ENCODE results near the gene NTPCR. TPM values are rescaled to one million over a fixed set of nuclear protein-coding genes. Genes with fewer than 3 reads are reported as not detected.
"Not testable (repeated sequence)": the region's sequence is repeated elsewhere in the genome, so short reads cannot be mapped to it uniquely, and the experiment has no call there.

NTPCR gene
- total RNA-seq, 2 donors from 2014 or later: 40.9 to 53.0 TPM

DNA sequence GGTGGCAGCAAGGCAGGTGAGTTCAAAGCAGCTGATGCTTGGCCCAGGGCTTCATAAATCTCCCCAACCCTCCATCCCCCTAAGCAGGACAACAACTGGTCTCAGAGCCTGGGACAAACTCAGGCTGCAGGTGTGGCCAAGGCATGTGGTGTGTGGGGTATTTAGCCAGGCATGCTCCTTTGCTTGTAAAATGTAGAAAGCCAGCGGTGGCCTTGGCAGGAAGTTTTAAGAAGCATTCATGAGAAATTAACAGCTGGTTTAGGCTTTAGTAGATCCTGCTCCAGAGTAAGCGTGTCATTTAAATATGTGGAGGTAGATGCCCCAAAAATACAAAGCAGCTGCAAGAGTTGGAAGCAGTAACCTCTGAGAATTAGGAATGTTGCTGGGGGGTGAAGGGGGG lies 44.8 kb downstream of the NTPCR start:
- H3K4me3 Mint-ChIP-seq: no peak overlapping the region
- no peaks in the 10 kb centered on the region for H3K27me3 Mint-ChIP-seq
- peaks cover 86% of the 10 kb centered on the region for H3K36me3 Mint-ChIP-seq (ENCODE audit: low read depth)
- peak overlapping the region; percentile 50 for H3K27ac Mint-ChIP-seq
- H3K4me1 Mint-ChIP-seq: no peaks in the 10 kb centered on the region
- no peak for ATAC-seq (replicated peaks)
- peaks cover 5% of the 10 kb centered on the region for H3K9me3 Mint-ChIP-seq

DNA sequence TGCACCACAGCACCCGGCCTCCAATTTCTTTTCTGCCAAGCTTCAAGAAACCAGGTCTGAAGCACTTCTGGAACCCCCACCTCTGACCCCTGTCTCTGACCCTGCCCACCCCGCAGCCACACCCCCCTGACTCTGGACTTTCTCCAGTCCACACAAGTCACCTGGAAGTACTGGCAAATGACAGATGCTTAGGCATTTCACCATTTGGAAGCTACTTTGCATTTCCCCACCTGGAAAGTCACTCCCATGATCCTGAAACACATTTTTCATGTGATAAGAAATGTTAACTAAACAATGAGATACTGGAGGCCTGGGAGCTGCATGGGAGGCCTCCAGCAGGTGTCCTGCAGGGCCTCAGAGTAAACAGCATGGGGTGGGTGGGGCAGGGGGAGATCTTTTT lies 45.7 kb downstream of the NTPCR start:
- ATAC-seq (replicated peaks): no peak
- H3K4me3 Mint-ChIP-seq: no peak overlapping the region
- H3K9me3 Mint-ChIP-seq: peaks cover 5% of the 10 kb centered on the region
- H3K36me3 Mint-ChIP-seq (ENCODE audit: low read depth): peaks cover 92% of the 10 kb centered on the region
- no peak overlapping the region for H3K27ac Mint-ChIP-seq
- H3K4me1 Mint-ChIP-seq: no peaks in the 10 kb centered on the region
- H3K27me3 Mint-ChIP-seq: no peaks in the 10 kb centered on the region

DNA sequence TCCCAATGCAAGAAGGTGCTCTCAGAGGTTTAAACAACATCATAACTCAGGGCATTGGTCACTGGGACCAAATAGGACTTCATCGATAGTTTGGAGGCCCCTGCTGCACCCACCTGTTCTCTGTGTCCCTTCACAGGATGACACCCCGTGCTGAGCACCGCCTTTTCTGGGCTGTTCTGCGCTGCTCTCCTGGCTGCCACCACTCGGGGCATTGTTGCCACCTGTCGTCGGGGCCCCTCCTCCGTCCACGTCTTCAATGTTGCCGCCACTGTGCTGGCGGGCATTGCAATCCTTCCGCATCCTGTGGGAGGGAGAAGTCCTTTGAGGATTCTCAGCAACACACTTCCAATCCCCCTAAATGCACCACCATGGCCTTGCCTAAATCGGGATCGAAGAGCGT lies 47.7 kb downstream of the NTPCR start:
- H3K4me3 Mint-ChIP-seq: no peak overlapping the region
- peaks cover 74% of the 10 kb centered on the region for H3K36me3 Mint-ChIP-seq (ENCODE audit: low read depth)
- ATAC-seq (replicated peaks): no peak
- no peaks in the 10 kb centered on the region for H3K4me1 Mint-ChIP-seq
- H3K27me3 Mint-ChIP-seq: no peaks in the 10 kb centered on the region
- H3K9me3 Mint-ChIP-seq: peaks cover 5% of the 10 kb centered on the region
- no peak overlapping the region for H3K27ac Mint-ChIP-seq

DNA sequence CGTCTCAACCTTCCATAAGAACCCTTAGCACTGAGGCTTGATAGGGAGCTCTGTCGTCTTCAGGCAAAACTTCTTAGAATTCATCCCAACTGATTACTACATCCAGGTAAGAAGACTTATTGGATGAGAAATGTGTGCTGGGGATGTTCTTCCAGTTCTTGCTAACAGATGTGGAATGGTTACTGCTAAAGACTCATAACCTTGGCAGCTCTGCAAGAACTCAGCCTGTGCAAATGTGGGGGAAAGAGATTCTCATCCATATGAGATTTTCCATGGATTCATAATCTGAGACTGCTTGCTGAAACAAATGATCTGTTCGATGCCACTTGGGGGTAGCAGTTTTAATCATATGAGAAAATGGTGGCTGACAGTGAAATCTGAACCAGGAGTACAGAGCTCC lies 48.2 kb downstream of the NTPCR start:
- peaks cover 69% of the 10 kb centered on the region for H3K36me3 Mint-ChIP-seq (ENCODE audit: low read depth)
- no peak for ATAC-seq (replicated peaks)
- H3K4me3 Mint-ChIP-seq: no peak overlapping the region
- H3K9me3 Mint-ChIP-seq: peaks cover 5% of the 10 kb centered on the region
- no peaks in the 10 kb centered on the region for H3K4me1 Mint-ChIP-seq
- no peaks in the 10 kb centered on the region for H3K27me3 Mint-ChIP-seq
- H3K27ac Mint-ChIP-seq: no peak overlapping the region

DNA sequence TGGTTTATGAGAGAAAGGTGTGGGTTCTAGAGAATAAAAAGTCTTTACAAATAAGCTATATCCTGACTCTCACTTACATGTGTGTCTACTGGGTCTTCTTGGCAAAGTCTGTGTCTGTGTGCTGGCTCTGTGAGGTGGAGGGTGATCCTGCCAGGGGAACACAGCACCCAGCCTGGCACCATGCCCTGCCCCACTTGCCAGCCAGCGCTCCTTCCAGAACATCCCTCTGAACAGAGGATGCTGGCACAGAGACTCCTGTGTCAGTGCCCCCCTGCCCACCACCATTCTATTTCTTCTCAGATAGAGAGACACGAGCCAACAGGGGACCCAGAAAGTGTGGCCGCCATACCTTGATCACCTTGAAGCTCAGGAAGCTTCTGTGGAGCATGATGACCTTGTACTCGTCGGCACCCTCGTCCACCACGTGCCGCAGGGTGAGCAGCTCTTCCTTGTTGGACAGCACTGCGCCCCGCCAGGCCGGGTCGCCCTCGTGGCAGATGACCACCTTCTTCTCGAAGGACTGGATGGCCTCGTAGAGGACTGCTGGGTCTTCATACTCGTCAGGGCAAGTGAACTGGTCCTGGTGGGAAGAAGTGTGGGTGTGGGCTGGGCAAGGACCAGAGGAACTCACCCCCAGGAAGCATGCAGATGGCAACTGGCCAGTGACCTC lies 49.7 kb downstream of the NTPCR start:
- Mint-ChIP-seq H3K9me3 (no peaks in the 10 kb centered on the region), H3K27me3 (no peaks in the 10 kb centered on the region), H3K4me3 (no peak overlapping the region), H3K36me3 (ENCODE audit: low read depth) (peaks cover 61% of the 10 kb centered on the region), H3K27ac (no peak overlapping the region), H3K4me1 (no peaks in the 10 kb centered on the region)
- ATAC-seq (replicated peaks): no peak

DNA sequence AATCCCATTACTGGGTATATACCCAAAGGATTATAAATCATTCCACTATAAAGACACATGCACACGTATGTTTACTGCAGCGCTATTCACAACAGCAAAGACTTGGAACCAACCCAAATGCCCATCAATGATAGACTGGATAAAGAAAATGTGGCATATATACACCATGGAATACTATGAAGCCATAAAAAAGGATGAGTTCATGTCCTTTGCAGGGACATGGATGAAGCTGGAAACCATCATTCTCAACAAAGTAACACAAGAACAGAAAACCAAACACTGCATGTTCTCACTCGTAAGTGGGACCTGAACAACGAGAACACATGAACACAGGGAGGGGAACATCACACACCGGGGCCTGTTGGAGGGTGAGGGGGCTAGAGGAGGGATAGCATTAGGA lies 53.2 kb downstream of the NTPCR start:
- not testable (repeated sequence) for H3K4me1 Mint-ChIP-seq; H3K27me3 Mint-ChIP-seq; H3K4me3 Mint-ChIP-seq; H3K9me3 Mint-ChIP-seq; ATAC-seq (replicated peaks); H3K27ac Mint-ChIP-seq
- H3K36me3 Mint-ChIP-seq (ENCODE audit: low read depth): peaks cover 40% of the 10 kb centered on the region

DNA sequence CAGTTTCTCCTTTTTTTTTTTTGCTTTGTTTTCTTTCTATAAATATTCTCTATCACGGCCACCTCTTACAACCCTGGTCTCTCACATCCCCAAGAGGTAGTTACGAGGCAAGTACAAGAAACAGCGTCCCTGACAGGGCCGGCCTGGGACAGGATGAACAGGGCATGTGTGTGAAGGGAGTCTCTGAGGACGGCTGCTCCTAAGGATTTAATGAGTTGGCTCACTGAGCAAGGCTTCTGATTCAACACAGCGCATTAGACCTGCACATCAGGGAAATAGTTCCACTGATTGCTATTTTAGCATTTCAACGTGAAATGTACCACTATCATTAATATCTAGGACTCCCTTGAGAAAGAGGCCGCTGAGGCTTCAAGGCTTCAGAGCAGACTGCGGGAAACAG lies 54.0 kb downstream of the NTPCR start:
- H3K4me1 Mint-ChIP-seq: no peaks in the 10 kb centered on the region
- H3K9me3 Mint-ChIP-seq: no peaks in the 10 kb centered on the region
- no peaks in the 10 kb centered on the region for H3K27me3 Mint-ChIP-seq
- ATAC-seq (replicated peaks): no peak
- H3K36me3 Mint-ChIP-seq (ENCODE audit: low read depth): peaks cover 32% of the 10 kb centered on the region
- no peak overlapping the region for H3K27ac Mint-ChIP-seq
- no peak overlapping the region for H3K4me3 Mint-ChIP-seq

DNA sequence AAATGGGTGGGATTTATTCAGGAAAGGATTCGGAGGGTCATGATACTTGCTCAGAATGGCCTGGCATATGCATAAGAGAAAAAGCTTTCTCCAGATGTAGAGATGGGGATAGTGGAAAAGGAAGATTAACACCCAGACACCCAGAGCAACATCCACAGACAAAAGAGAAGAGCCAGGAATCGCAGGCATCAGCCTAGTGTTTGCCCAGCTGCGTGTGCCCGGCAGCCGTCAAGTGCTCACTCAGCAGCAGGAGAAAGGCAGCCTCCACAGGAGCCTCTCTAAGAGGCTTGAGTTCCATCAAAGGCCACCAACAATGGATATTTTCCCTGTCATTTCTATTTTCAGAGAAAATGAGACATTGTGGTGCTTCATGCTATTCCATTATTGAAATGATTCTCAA lies 54.7 kb downstream of the NTPCR start:
- no peaks in the 10 kb centered on the region for H3K27me3 Mint-ChIP-seq
- no peak for ATAC-seq (replicated peaks)
- H3K36me3 Mint-ChIP-seq (ENCODE audit: low read depth): peaks cover 25% of the 10 kb centered on the region
- H3K9me3 Mint-ChIP-seq: no peaks in the 10 kb centered on the region
- no peak overlapping the region for H3K4me3 Mint-ChIP-seq
- H3K27ac Mint-ChIP-seq: no peak overlapping the region
- no peaks in the 10 kb centered on the region for H3K4me1 Mint-ChIP-seq

DNA sequence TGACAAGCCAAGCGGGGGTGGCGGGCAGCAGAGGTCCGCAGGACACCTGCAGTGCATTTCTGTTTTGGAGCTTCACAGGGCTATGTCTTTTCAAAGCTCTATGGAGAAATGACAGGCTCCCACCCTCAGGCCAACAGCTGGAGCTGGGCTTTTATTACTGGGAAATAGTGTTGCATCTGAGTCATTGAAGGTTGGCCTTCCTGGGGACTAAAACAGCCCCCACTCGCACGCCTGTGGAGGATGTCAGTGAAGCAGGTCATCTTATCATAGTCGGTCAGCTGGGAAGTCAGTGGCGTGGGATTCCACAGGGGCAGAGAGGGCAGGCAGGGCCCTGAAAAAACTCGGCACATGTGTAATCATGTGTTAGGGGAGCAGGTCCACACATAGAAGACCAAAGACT lies 55.3 kb downstream of the NTPCR start:
- H3K9me3 Mint-ChIP-seq: no peaks in the 10 kb centered on the region
- no peaks in the 10 kb centered on the region for H3K4me1 Mint-ChIP-seq
- ATAC-seq (replicated peaks): no peak
- H3K36me3 Mint-ChIP-seq (ENCODE audit: low read depth): peaks cover 22% of the 10 kb centered on the region
- H3K27ac Mint-ChIP-seq: no peak overlapping the region
- H3K4me3 Mint-ChIP-seq: no peak overlapping the region
- no peaks in the 10 kb centered on the region for H3K27me3 Mint-ChIP-seq

DNA sequence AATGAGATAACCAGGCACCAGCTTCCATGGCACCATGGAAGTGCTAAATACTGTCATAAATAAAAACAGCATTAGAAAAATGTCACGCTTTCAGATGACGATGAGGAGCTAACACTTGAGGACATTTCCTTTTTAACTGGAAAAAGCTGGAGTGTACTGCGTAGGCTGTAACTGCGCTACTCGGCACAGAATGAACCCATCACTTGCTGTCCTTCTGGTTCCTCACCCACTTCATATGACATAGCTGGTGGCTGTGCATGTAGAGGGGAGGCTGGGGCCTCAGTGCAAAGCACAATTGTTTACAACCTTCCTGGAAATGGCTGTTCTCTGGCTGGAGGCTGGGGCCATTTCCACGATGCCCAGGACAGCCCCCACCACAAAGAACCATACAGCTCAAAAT lies 55.7 kb downstream of the NTPCR start:
- no peak overlapping the region for H3K27ac Mint-ChIP-seq
- H3K9me3 Mint-ChIP-seq: no peaks in the 10 kb centered on the region
- no peak overlapping the region for H3K4me3 Mint-ChIP-seq
- H3K27me3 Mint-ChIP-seq: no peaks in the 10 kb centered on the region
- no peak for ATAC-seq (replicated peaks)
- no peaks in the 10 kb centered on the region for H3K4me1 Mint-ChIP-seq
- H3K36me3 Mint-ChIP-seq (ENCODE audit: low read depth): peaks cover 24% of the 10 kb centered on the region

DNA sequence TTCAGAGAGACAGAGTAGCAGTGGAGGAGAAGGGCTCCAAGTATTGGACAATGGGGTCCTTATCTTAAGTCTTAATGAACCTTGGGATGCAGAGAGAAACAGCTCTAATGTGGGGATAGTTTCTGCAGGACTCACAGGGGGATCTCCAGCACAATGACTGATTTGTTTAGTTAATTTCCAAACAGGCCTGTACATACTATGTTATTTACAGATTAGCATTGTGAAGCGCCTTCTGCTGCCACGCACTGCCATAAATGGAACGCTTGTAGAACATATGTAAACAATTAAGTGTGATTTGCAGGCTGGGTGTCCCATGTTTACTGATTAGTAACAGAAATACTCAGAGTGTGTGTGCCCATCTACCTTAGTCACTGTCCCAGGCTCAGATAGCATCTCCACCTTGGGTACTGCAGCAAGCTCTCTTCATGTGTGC lies 56.1 kb downstream of the NTPCR start:
- H3K27ac Mint-ChIP-seq: no peak overlapping the region
- no peaks in the 10 kb centered on the region for H3K9me3 Mint-ChIP-seq
- H3K36me3 Mint-ChIP-seq (ENCODE audit: low read depth): peaks cover 24% of the 10 kb centered on the region
- H3K4me3 Mint-ChIP-seq: no peak overlapping the region
- no peak for ATAC-seq (replicated peaks)
- no peaks in the 10 kb centered on the region for H3K4me1 Mint-ChIP-seq
- H3K27me3 Mint-ChIP-seq: no peaks in the 10 kb centered on the region

DNA sequence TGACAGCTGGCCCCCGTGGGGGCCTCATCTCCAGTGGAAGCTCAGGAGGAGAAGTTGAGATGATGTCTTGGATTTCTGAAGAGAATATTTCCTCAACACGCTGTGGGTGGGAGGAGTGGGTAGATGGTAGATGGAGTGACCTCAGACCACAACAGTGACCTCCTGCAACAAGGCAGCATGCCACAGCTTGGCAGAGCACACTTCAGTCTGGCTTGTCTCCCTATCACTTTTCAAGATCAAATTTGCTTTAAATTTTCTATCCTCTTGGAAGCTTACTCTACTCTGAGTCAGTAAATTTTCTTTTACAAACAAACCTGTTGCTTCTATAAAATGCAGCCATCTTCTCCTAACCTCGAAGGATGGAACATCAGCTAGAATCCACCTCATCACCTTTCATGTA lies 59.7 kb downstream of the NTPCR start:
- no peak for ATAC-seq (replicated peaks)
- Mint-ChIP-seq H3K4me3 (no peak overlapping the region), H3K36me3 (ENCODE audit: low read depth) (peaks cover 53% of the 10 kb centered on the region), H3K27ac (peak overlapping the region; percentile 25), H3K9me3 (no peaks in the 10 kb centered on the region), H3K27me3 (no peaks in the 10 kb centered on the region), H3K4me1 (no peaks in the 10 kb centered on the region)

DNA sequence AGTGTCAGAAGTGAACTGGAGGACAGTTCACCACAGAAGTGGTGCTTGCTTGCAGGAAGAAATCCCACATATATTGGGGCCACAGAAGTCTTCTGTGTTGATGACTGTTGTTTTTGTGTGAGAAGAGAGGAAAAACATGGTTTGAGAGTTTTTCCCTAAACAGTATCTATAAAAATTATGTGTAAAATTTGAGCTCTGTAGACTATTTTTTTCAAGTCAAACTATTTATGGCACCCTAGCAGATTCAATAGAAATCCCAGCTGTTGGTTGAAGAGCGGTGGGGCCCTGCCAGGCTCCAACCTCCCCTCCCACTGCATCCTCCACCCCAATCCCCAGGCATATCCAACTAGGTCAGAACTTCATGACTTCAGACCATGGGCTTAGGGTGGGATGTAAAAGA lies 61.6 kb downstream of the NTPCR start:
- no peaks in the 10 kb centered on the region for H3K27me3 Mint-ChIP-seq
- H3K9me3 Mint-ChIP-seq: no peaks in the 10 kb centered on the region
- H3K4me3 Mint-ChIP-seq: no peak overlapping the region
- H3K36me3 Mint-ChIP-seq (ENCODE audit: low read depth): peaks cover 55% of the 10 kb centered on the region
- no peak overlapping the region for H3K27ac Mint-ChIP-seq
- no peaks in the 10 kb centered on the region for H3K4me1 Mint-ChIP-seq
- no peak for ATAC-seq (replicated peaks)

DNA sequence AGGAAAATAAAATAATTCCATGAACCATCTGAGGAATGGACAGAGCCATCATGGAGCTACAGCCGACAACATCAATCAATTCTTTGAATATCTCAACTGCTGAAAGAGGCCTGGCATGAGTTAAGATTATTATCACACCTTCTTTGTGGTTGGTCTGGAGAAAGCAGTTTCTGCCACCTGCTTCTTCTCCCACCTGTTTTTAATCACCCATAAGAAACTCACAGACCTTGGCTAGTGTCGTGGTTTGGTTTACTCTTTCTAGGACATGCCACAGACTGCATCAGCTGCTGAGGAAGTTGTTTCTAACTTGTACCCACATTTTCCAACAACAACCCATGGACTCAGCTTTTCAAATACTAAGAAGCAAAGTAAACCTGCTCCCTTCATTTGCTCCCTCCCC lies 65.6 kb downstream of the NTPCR start:
- H3K4me3 Mint-ChIP-seq: no peak overlapping the region
- no peak for ATAC-seq (replicated peaks)
- H3K27ac Mint-ChIP-seq: peak overlapping the region; percentile 29
- H3K27me3 Mint-ChIP-seq: no peaks in the 10 kb centered on the region
- no peaks in the 10 kb centered on the region for H3K9me3 Mint-ChIP-seq
- H3K36me3 Mint-ChIP-seq (ENCODE audit: low read depth): peaks cover 56% of the 10 kb centered on the region
- H3K4me1 Mint-ChIP-seq: peaks cover 6% of the 10 kb centered on the region

DNA sequence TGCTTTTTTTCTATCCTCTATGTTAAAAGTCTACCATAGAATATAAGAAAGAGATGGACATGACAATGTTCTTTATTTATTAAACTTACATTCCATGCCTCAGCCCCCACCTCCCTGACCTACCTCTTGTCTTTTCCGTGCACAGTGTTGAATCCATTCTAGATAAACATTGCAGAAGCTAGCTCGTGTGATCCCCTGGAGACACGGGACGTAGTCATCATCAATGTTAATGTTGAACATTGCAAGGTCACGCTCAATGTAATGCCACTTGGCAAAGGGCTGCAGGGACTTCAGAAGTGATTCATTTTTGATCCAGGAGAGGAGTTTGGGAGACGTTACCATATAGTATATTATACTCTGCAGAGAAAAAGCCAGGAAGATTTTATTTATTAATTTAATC lies 66.4 kb downstream of the NTPCR start:
- peaks cover 54% of the 10 kb centered on the region for H3K36me3 Mint-ChIP-seq (ENCODE audit: low read depth)
- no peaks in the 10 kb centered on the region for H3K9me3 Mint-ChIP-seq
- ATAC-seq (replicated peaks): no peak
- no peak overlapping the region for H3K27ac Mint-ChIP-seq
- H3K27me3 Mint-ChIP-seq: no peaks in the 10 kb centered on the region
- no peak overlapping the region for H3K4me3 Mint-ChIP-seq
- H3K4me1 Mint-ChIP-seq: peaks cover 7% of the 10 kb centered on the region

DNA sequence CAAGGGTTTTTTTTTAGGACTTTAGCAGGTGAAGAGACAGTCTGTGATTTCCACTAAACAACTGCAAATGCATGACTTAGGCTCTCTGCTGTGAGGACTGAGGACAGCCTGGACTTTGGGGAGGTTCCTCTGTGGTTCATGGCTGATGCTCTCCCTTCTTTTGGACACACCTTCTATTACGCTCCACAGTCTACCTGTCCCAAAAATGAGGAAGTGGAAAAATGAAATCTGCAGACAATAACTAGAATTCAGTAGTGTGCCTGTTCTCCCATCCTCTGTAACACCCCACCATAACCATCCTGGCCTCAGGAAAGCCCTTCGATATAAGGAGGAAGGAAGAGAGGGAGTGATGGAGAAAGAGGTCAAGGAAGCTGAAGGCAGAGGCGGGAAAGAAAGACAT lies 68.7 kb downstream of the NTPCR start:
- Mint-ChIP-seq H3K27ac (no peak overlapping the region), H3K4me1 (peaks cover 19% of the 10 kb centered on the region), H3K27me3 (no peaks in the 10 kb centered on the region), H3K36me3 (ENCODE audit: low read depth) (peaks cover 45% of the 10 kb centered on the region), H3K4me3 (no peak overlapping the region), H3K9me3 (no peaks in the 10 kb centered on the region)
- ATAC-seq (replicated peaks): no peak

All from activated T-helper 17 cell treated with anti-CD3 and anti-CD28 coated beads, Interleukin-2, amount 50 U/mL, for 72 hours (primary cell).